GM23248 (cell line): ENCODE results near the gene TMTC4. TPM values are rescaled to one million over a fixed set of nuclear protein-coding genes. Genes with fewer than 3 reads are reported as not detected.

Experiments used
- DNase-seq: peaks from one replicate; pipeline ENCODE4 v3.0.0-alpha.2; 2015
- H2AFZ ChIP-seq: fragments of 200-600 bp; sonication (generic); 2 replicates; pipeline ENCODE4 v1.6.1; 2016; ENCODE audit warnings: antibody characterized with exemption
- H3F3A ChIP-seq: fragments of 200-600 bp; sonication (generic); 2 replicates; pipeline ENCODE4 v1.6.1; 2016; ENCODE audit warnings: mild to moderate bottlenecking, antibody characterized with exemption, mixed run types; ENCODE audit not compliant: insufficient read depth
- H3K27ac ChIP-seq: fragments of 200-600 bp; sonication (generic); 2 replicates; pipeline ENCODE4 v1.5.1; 2016; ENCODE audit warnings: mild to moderate bottlenecking
- H3K27me3 ChIP-seq: fragments of 200-600 bp; sonication (generic); replicated peaks from 2 replicates; pipeline ENCODE4 v1.6.1; 2016; ENCODE audit warnings: mild to moderate bottlenecking; ENCODE audit not compliant: insufficient read depth
- H3K36me3 ChIP-seq: fragments of 200-600 bp; sonication (generic); 2 replicates; pipeline ENCODE4 v1.6.1; 2016; ENCODE audit warnings: low read depth, mild to moderate bottlenecking
- H3K4me1 ChIP-seq: fragments of 200-600 bp; sonication (generic); 2 replicates; pipeline ENCODE4 v1.6.1; 2016; ENCODE audit warnings: mild to moderate bottlenecking; ENCODE audit not compliant: insufficient read depth
- H3K4me2 ChIP-seq: fragments of 200-600 bp; sonication (generic); one replicate; pipeline ENCODE4 v1.6.1; 2016; ENCODE audit warnings: mild to moderate bottlenecking; ENCODE audit not compliant: unreplicated experiment
- H3K4me3 ChIP-seq: fragments of 200-600 bp; sonication (generic); 2 replicates; pipeline ENCODE4 v1.5.1; 2016; ENCODE audit warnings: mild to moderate bottlenecking
- H3K79me2 ChIP-seq: fragments of 200-600 bp; sonication (generic); 2 replicates; pipeline ENCODE4 v1.6.1; 2016; ENCODE audit warnings: mild to moderate bottlenecking; ENCODE audit not compliant: insufficient read depth
- H3K9ac ChIP-seq: fragments of 200-600 bp; sonication (generic); 2 replicates; pipeline ENCODE4 v1.6.1; 2016; ENCODE audit warnings: mild to moderate bottlenecking
- H3K9me2 ChIP-seq: fragments of 200-600 bp; sonication (generic); 2 replicates; pipeline ENCODE4 v1.6.1; 2016; ENCODE audit warnings: mixed run types, mild to moderate bottlenecking, moderate library complexity; ENCODE audit not compliant: insufficient read depth
- H3K9me3 ChIP-seq: fragments of 200-600 bp; sonication (generic); one replicate; pipeline ENCODE4 v1.6.1; 2017; ENCODE audit warnings: low read depth
- H4K20me1 ChIP-seq: fragments of 200-600 bp; sonication (generic); 2 replicates; pipeline ENCODE4 v1.6.0; 2016; ENCODE audit not compliant: insufficient read depth
- EZH2 ChIP-seq: fragments of 200-600 bp; sonication (generic); IDR thresholded peaks from 2 replicates; pipeline ENCODE4 v1.6.1; 2018; ENCODE audit warnings: antibody characterized with exemption, mild to moderate bottlenecking; ENCODE audit not compliant: insufficient read depth, poor library complexity, severe bottlenecking
- EZH2phosphoT487 ChIP-seq: fragments of 200-600 bp; sonication (generic); IDR thresholded peaks from 2 replicates; pipeline ENCODE4 v1.6.1; 2018; ENCODE audit warnings: antibody characterized with exemption, moderate library complexity, mild to moderate bottlenecking, low read depth; ENCODE audit not compliant: insufficient read depth
- WGBS, 2 experiments: methylation state at CpG; one replicate each; pipeline ENCODE4 v1.1.6; 2015 to 2017; ENCODE audit warnings: low lambda C conversion rate in 2 of 2, low coverage in 1 of 2; ENCODE audit errors: missing lambda C conversion rate in 2 of 2; 5-methylcytosine and 5-hydroxymethylcytosine counted together
- in situ Hi-C: fragments of 300-500 bp; cut with MboI; formaldehyde crosslinking; loops from 2 replicates; pipeline ENCODE4 v1.15.0; 2020
- polyA plus RNA-seq: library from polyadenylated mRNA; unstranded; fragments of >200 nt; fragmentation: Nextera tagmentation; extraction: Ambion mirVana; gene quantifications from 2 replicates; pipeline ENCODE4 v1.2.1, GENCODE V29; 2016
- total RNA-seq: library from RNA; depleted of rRNA; stranded (reverse); fragments of >200 nt; shearing (Covaris generic); gene quantifications from 2 replicates; pipeline ENCODE4 v1.2.3, GENCODE V29; 2014

TMTC4 gene
- total and polyA plus RNA-seq, 2 experiments from 2014 or later = 1.9 to 3.8 TPM

DNA sequence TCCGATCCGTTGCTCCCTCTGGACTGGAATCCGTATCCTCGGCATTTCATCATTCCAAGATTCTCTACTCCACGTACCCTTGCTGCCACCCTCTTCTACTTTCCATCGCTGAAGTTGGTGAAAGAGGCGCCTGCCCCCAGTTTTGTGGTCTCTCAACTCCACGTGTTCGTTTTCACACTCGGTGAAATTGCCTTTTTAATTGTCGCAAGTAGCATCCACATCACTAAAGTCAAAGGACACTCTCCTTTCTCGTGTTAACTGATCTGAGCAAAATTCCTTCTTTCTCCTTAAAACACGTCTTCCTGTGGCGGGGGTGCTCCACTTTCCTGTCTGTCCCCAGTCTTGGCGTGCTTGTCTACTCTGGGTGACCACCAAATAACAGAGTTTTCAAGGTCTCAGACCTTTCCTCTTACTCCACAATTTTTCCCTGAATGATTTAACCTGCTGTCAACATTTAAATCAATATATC is 1.1 kb upstream of the TMTC4 start:
- H3K27me3 ChIP-seq = 0 out of 2 replicates have a peak, but pooled peaks cover 2% of the 10 kb centered on the region
- H3K36me3 ChIP-seq = no peaks in the 10 kb centered on the region
- H3K27ac ChIP-seq = no peak overlapping the region
- no peak for TF ChIP-seq EZH2
- no peak for TF ChIP-seq EZH2phosphoT487
- H3K4me2 ChIP-seq = peak overlapping the region; percentile 88
- no peaks in the 10 kb centered on the region for H3F3A ChIP-seq
- in situ Hi-C loops = no loop called here
- H3K4me1 ChIP-seq = no peaks in the 10 kb centered on the region
- no peak overlapping the region for H3K9ac ChIP-seq
- H3K79me2 ChIP-seq = no peaks in the 10 kb centered on the region
- H3K9me3 ChIP-seq = no peaks in the 10 kb centered on the region
- peak overlapping the region; percentile 91 for H2AFZ ChIP-seq
- peak; percentile 16 for DNase-seq
- WGBS, 2 experiments = 25 to 32% methylated on average over 15 of the region's 15 CpGs
- H4K20me1 ChIP-seq = no peaks in the 10 kb centered on the region
- no peaks in the 10 kb centered on the region for H3K9me2 ChIP-seq
- peak overlapping the region; percentile 79 for H3K4me3 ChIP-seq

- Histone ChIP-seq H3K9me2 (no peaks in the 10 kb centered on the region), H3K9me3 (no peaks in the 10 kb centered on the region), H3K4me2 (peak overlapping the region; percentile 88), H3K4me1 (no peaks in the 10 kb centered on the region), H3K79me2 (no peaks in the 10 kb centered on the region), H3K27ac (no peak overlapping the region), H3F3A (no peaks in the 10 kb centered on the region), H3K36me3 (no peaks in the 10 kb centered on the region), H2AFZ (peak overlapping the region; percentile 91), H3K27me3 (no peaks in the 10 kb centered on the region), H4K20me1 (no peaks in the 10 kb centered on the region), H3K9ac (peak overlapping the region; percentile 24), H3K4me3 (peak overlapping the region; percentile 79)
- WGBS, 2 experiments = 0 to 2% methylated on average over 21 to 52 of the region's 67 CpGs
- TF ChIP-seq EZH2 = no peak
- TF ChIP-seq EZH2phosphoT487 = no peak
- in situ Hi-C loops = no loop called here
- peak; percentile 98 for DNase-seq
Measured at GRCh38 chr13:100674872-100675660, 471 bp upstream of the TMTC4 start.

DNA sequence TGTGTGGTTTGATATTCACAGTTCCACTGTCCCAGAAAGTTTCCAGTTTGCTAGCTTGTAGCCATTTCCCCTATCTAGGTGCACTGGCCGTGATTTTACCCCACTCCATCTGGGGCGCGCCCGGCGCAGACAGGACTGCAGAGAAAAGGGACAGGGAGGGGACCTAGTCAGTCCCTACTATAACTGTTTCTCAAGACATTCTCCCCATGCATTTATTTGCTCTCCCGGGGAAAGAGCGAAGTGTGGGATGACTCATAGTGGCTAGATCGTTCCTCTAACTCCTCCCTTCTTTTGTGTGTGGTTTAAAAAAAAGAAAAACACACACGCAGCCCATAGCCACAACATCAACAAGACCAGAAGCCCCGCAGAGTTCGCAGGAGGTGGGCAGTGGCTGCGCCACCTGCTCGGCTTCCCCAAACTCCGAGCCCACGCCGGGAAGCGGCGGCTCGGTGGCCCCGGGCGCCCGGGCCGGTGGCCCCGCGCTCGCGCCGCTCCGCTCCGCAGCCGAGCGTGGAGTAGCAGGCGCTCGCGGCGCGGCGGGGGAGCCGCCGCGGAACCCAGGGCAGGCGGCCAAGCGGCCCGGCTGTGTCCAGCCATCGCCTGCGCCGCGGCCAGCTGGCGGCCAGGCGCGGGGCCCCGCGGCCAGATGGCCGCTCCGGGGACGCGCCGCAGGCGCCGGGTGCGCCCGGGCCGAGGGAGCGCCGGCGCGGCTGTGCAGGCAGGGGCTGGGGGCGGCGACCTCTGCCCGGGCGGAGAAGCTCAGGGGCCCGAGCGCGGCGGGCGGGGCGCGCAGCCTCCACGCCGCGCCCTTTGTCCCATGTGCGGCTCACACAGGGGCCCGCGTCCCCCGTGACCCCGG is 653 bp downstream of the TMTC4 start:
- DNase-seq = peak; percentile 88
- Histone ChIP-seq H3K9ac (peak overlapping the region; percentile 50), H3K36me3 (no peaks in the 10 kb centered on the region), H3K4me1 (no peaks in the 10 kb centered on the region), H4K20me1 (no peaks in the 10 kb centered on the region), H3K9me3 (no peaks in the 10 kb centered on the region), H3K27me3 (no peaks in the 10 kb centered on the region), H3K79me2 (no peaks in the 10 kb centered on the region), H3K9me2 (no peaks in the 10 kb centered on the region), H2AFZ (peak overlapping the region; percentile 76), H3K4me3 (peak overlapping the region; percentile 79), H3F3A (no peaks in the 10 kb centered on the region), H3K27ac (no peak overlapping the region; the same call in 1 of the 2 replicates), H3K4me2 (peak overlapping the region; percentile 88)
- no peak for TF ChIP-seq EZH2
- in situ Hi-C loops = no loop called here
- WGBS, 2 experiments = 1 to 2% methylated on average over 37 to 40 of the region's 86 CpGs

DNA sequence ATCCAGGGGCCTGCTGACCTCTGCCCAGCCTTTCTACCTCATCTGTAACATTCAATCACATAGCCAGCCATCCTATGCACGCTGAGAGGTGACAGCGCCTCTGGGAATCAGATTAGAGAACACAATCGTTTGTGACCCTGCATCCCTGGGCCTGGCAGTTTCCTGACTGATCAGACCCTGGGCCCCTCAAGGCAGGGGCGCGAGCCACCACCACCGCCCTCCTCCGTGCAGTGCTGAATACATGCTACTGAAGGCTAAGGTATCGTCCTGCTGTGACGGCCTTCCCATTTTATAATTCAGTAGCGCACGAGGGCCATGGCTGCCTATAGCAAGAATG is 1.3 kb downstream of the TMTC4 start:
- H3K36me3 ChIP-seq = no peaks in the 10 kb centered on the region
- peak overlapping the region; percentile 68 for H2AFZ ChIP-seq
- H3K79me2 ChIP-seq = no peaks in the 10 kb centered on the region
- in situ Hi-C loops = no loop called here
- no peak for TF ChIP-seq EZH2
- no peak for TF ChIP-seq EZH2phosphoT487
- H4K20me1 ChIP-seq = no peaks in the 10 kb centered on the region
- H3K4me2 ChIP-seq = peak overlapping the region; percentile 70
- WGBS, 2 experiments = 62 to 66% methylated on average over 11 of the region's 11 CpGs
- H3F3A ChIP-seq = no peaks in the 10 kb centered on the region
- no peak overlapping the region for H3K27ac ChIP-seq
- H3K4me1 ChIP-seq = no peaks in the 10 kb centered on the region
- H3K9ac ChIP-seq = 0 out of 2 replicates have a peak overlapping the region, but pooled peaks have one; percentile 35
- DNase-seq = no peak
- H3K27me3 ChIP-seq = no peaks in the 10 kb centered on the region
- no peaks in the 10 kb centered on the region for H3K9me3 ChIP-seq
- H3K9me2 ChIP-seq = no peaks in the 10 kb centered on the region
- H3K4me3 ChIP-seq = peak overlapping the region; percentile 78
